Aorta (tissue), 5 donors: ENCODE data around the gene ACKR3. TPM values are rescaled to one million over a fixed set of nuclear protein-coding genes. Genes with fewer than 3 reads are reported as not detected.

Source experiments
- ATAC-seq: fragments of 200-7000 bp; cut with Tn5 transposase; one replicate; pipeline ENCODE4 v1.9.1; 2022; ENCODE audit warnings: moderate library complexity; ENCODE audit not compliant: low FRiP score
- DNase-seq, 2 donors: peaks; one replicate each; pipeline ENCODE4 v3.0.0-alpha.2; 2020
- H3K27ac ChIP-seq, 2 donors: one replicate each; pipeline ENCODE4 v1.5.1; 2013; ENCODE audit warnings: low read length in 2 of 2, mild to moderate bottlenecking in 2 of 2, moderate library complexity in 2 of 2, control low read depth in 1 of 2, inconsistent platforms in 1 of 2, low read depth in 1 of 2
- H3K27me3 ChIP-seq, 2 donors: one replicate each; pipeline ENCODE4 v1.6.1; 2013; ENCODE audit warnings: control low read depth in 1 of 2, low read length in 1 of 2, mild to moderate bottlenecking in 1 of 2, moderate library complexity in 1 of 2; ENCODE audit not compliant: insufficient read depth in 2 of 2, control insufficient read depth in 1 of 2
- H3K36me3 ChIP-seq, 2 donors: one replicate each; pipeline ENCODE4 v1.6.1; 2013; ENCODE audit warnings: control low read depth in 1 of 2, low read length in 1 of 2, mild to moderate bottlenecking in 1 of 2; ENCODE audit not compliant: insufficient read depth in 2 of 2, control insufficient read depth in 1 of 2
- H3K4me1 ChIP-seq, 2 donors: one replicate each; pipeline ENCODE4 v1.6.1; 2013; ENCODE audit warnings: low read length in 2 of 2, control low read depth in 1 of 2, mild to moderate bottlenecking in 1 of 2, moderate library complexity in 1 of 2; ENCODE audit not compliant: insufficient read depth in 2 of 2, control insufficient read depth in 1 of 2
- H3K4me3 ChIP-seq, 2 donors: one replicate each; pipeline ENCODE4 v1.5.1; 2013; ENCODE audit warnings: low read length in 2 of 2, control low read depth in 1 of 2, mild to moderate bottlenecking in 1 of 2
- H3K9me3 ChIP-seq: one replicate; pipeline ENCODE4 v1.6.1; 2013; ENCODE audit warnings: mild to moderate bottlenecking, low read length; ENCODE audit not compliant: control insufficient read depth
- WGBS, 2 donors: extraction: QIAGEN DNeasy Blood & Tissue Kit; methylation state at CpG; one replicate each; pipeline ENCODE4 v1.1.7; 2013; 5-methylcytosine and 5-hydroxymethylcytosine counted together
- intact Hi-C, 2 donors: fragments of 100-400 bp; cut with DNase I; formaldehyde crosslinking; loops; one replicate each; pipeline versions ENCODE4 v1.14.2 to v1.15.0; 2022
- polyA plus RNA-seq, 2 donors: library from polyadenylated mRNA; stranded (reverse); fragments of 200-250 nt; gene quantifications; one replicate each; pipeline ENCODE4 v1.2.3, GENCODE V29; 2013
- total RNA-seq, 2 donors: library from RNA; stranded (reverse); fragmentation: NEBNext Ultra II Directional; extraction: Animal tissue kit (Norgen Biotek cat#: 25700); gene quantifications; one replicate each; pipeline ENCODE4 v1.2.1, GENCODE V29; 2021
- donor health status: healthy with polysubstance abuse.
- donor health status: Bipolar disorder and iron deficiency.
- donor health status: DM: no; HTN: no; CAD: no.
- donor health status: DM: no; HTN: no; CAD: no.
- donor health status: DM: yes; HTN: yes; CAD: no.

The ACKR3 gene
- total and polyA plus RNA-seq, 4 donors: 7.0 to 116 (median 75.5) TPM

GRCh38 chr2:236531195-236531594, 38.4 kb upstream of the ACKR3 start:
- H3K9me3 ChIP-seq: no peaks in the 10 kb centered on the region
- no peak overlapping the region for H3K27ac ChIP-seq
- H3K36me3 ChIP-seq: no peaks in the 10 kb centered on the region
- no peaks in the 10 kb centered on the region for H3K4me1 ChIP-seq
- ATAC-seq: no peak
- no peaks in the 10 kb centered on the region for H3K27me3 ChIP-seq
- 95 to 96% methylated on average over 7 of the region's 7 CpGs for WGBS, 2 donors
- H3K4me3 ChIP-seq: no peak overlapping the region
- intact Hi-C loops: no loop called here
- DNase-seq: no peak

- H3K36me3 ChIP-seq: no peaks in the 10 kb centered on the region
- no peaks in the 10 kb centered on the region for H3K27me3 ChIP-seq
- no peak for ATAC-seq
- DNase-seq: no peak
- H3K4me3 ChIP-seq: no peak overlapping the region
- intact Hi-C loops: no loop called here
- 95 to 97% methylated on average over 1 of the region's 1 CpG for WGBS, 2 donors
- H3K27ac ChIP-seq: no peak overlapping the region
- no peaks in the 10 kb centered on the region for H3K4me1 ChIP-seq
- H3K9me3 ChIP-seq: no peaks in the 10 kb centered on the region
Observed at GRCh38 chr2:236531996-236532395, 37.6 kb upstream of the ACKR3 start.

- no peaks in the 10 kb centered on the region for H3K36me3 ChIP-seq
- ATAC-seq: no peak
Observed at GRCh38 chr2:236533343-236533742, 36.3 kb upstream of the ACKR3 start.

GRCh38 chr2:236535024-236535423, 34.6 kb upstream of the ACKR3 start:
- H3K27ac ChIP-seq: no peak overlapping the region
- no peak for ATAC-seq

More at GRCh38 chr2:236533343-236533742, 36.3 kb upstream of the ACKR3 start:
- H3K9me3 ChIP-seq: no peaks in the 10 kb centered on the region
- no peak overlapping the region for H3K4me3 ChIP-seq
- no peak overlapping the region for H3K27ac ChIP-seq
- H3K27me3 ChIP-seq: no peaks in the 10 kb centered on the region
- intact Hi-C loops: no loop called here
- no peaks in the 10 kb centered on the region for H3K4me1 ChIP-seq
- 90 to 92% methylated on average over 4 of the region's 4 CpGs for WGBS, 2 donors
- no peak for DNase-seq

GRCh38 chr2:236536727-236537398, 32.8 kb upstream of the ACKR3 start:
- H3K9me3 ChIP-seq: no peaks in the 10 kb centered on the region
- 87 to 93% methylated on average over 6 of the region's 6 CpGs for WGBS, 2 donors
- no peak for ATAC-seq
- no peak overlapping the region for H3K4me3 ChIP-seq
- H3K4me1 ChIP-seq: no peaks in the 10 kb centered on the region
- no peak overlapping the region for H3K27ac ChIP-seq
- no peaks in the 10 kb centered on the region for H3K27me3 ChIP-seq
- intact Hi-C loops: no loop called here
- H3K36me3 ChIP-seq: no peaks in the 10 kb centered on the region
- DNase-seq: no peak

More at GRCh38 chr2:236535024-236535423, 34.6 kb upstream of the ACKR3 start:
- H3K36me3 ChIP-seq: no peaks in the 10 kb centered on the region
- intact Hi-C loops: no loop called here
- no peaks in the 10 kb centered on the region for H3K4me1 ChIP-seq
- whole genome bisulfite sequencing, 2 donors: 66 to 70% methylated on average over 5 of the region's 5 CpGs
- no peak for DNase-seq
- H3K27me3 ChIP-seq: no peaks in the 10 kb centered on the region
- H3K4me3 ChIP-seq: no peak overlapping the region
- H3K9me3 ChIP-seq: no peaks in the 10 kb centered on the region

GRCh38 chr2:236538242-236538641, 31.4 kb upstream of the ACKR3 start:
- Histone ChIP-seq H3K9me3 (no peaks in the 10 kb centered on the region), H3K27ac (no peak overlapping the region), H3K4me1 (no peaks in the 10 kb centered on the region), H3K27me3 (no peaks in the 10 kb centered on the region), H3K4me3 (no peak overlapping the region), H3K36me3 (no peaks in the 10 kb centered on the region)
- no peak for ATAC-seq
- 50 to 54% methylated on average over 5 of the region's 5 CpGs for WGBS, 2 donors
- DNase-seq: no peak
- intact Hi-C loops: no loop called here

GRCh38 chr2:236541008-236541562, 28.5 kb upstream of the ACKR3 start:
- no peaks in the 10 kb centered on the region for H3K9me3 ChIP-seq
- H3K27me3 ChIP-seq: no peaks in the 10 kb centered on the region
- intact Hi-C loops: no loop called here
- H3K36me3 ChIP-seq: no peaks in the 10 kb centered on the region
- H3K27ac ChIP-seq: no peak overlapping the region
- no peaks in the 10 kb centered on the region for H3K4me1 ChIP-seq
- H3K4me3 ChIP-seq: no peak overlapping the region
- DNase-seq: no peak
- 77% methylated on average over 4 of the region's 4 CpGs for WGBS, 2 donors
- no peak for ATAC-seq

GRCh38 chr2:236544362-236544761, 25.3 kb upstream of the ACKR3 start:
- DNase-seq (no peak), ATAC-seq (no peak)
- intact Hi-C loops: no loop called here
- Histone ChIP-seq H3K9me3 (no peaks in the 10 kb centered on the region), H3K4me3 (no peak overlapping the region), H3K27me3 (no peaks in the 10 kb centered on the region), H3K27ac (no peak overlapping the region), H3K4me1 (no peaks in the 10 kb centered on the region), H3K36me3 (no peaks in the 10 kb centered on the region)
- WGBS, 2 donors: 92 to 94% methylated on average over 13 of the region's 13 CpGs

GRCh38 chr2:236545248-236545658, 24.4 kb upstream of the ACKR3 start:
- no peak for ATAC-seq
- intact Hi-C loops: no loop called here
- H3K27me3 ChIP-seq: no peaks in the 10 kb centered on the region
- no peak for DNase-seq
- no peak overlapping the region for H3K27ac ChIP-seq
- no peaks in the 10 kb centered on the region for H3K4me1 ChIP-seq
- no peak overlapping the region for H3K4me3 ChIP-seq
- WGBS, 2 donors: 92 to 93% methylated on average over 11 of the region's 11 CpGs
- no peaks in the 10 kb centered on the region for H3K36me3 ChIP-seq
- H3K9me3 ChIP-seq: no peaks in the 10 kb centered on the region
